BJ (cell line): Measurements from ENCODE around the gene STK11. TPM values are rescaled to one million over a fixed set of nuclear protein-coding genes. Genes with fewer than 3 reads are reported as not detected.

Experiments
- CTCF ChIA-PET: fragments of 350-600 bp; formaldehyde crosslinking; extraction: SDS; loops from one replicate; lab custom pipeline; 2021; ENCODE audit warnings: antibody characterized with exemption, inconsistent platforms; lab: Yijun Ruan, JAX
- POLR2A ChIA-PET: fragments of 300-600 bp; sonication (Branson Sonifier 250); formaldehyde crosslinking; extraction: SDS; loops from one replicate; lab custom pipeline; 2021; ENCODE audit warnings: antibody characterized with exemption; lab: Charles Lee
- DNase-seq: peaks from one replicate; pipeline ENCODE4 v3.0.0-alpha.2; 2011; ENCODE audit warnings: low read depth
- H3K27me3 ChIP-seq: 2 replicates; pipeline ENCODE4 v1.6.0; 2011; ENCODE audit warnings: low read length; ENCODE audit not compliant: control insufficient read depth, insufficient read depth
- H3K36me3 ChIP-seq: 2 replicates; pipeline ENCODE4 v1.5.1; 2011; ENCODE audit warnings: low read length; ENCODE audit not compliant: control insufficient read depth, insufficient read depth
- H3K4me3 ChIP-seq: 2 replicates; pipeline ENCODE4 v1.5.1; 2011; ENCODE audit warnings: low read depth, mild to moderate bottlenecking, control low read depth, low read length
- CTCF ChIP-seq: IDR thresholded peaks from 2 replicates; pipeline ENCODE4 v1.5.1; 2011; ENCODE audit warnings: low read depth, mild to moderate bottlenecking, control low read depth, inconsistent platforms, low read length, moderate library complexity; ENCODE audit not compliant: insufficient read depth
- polyA plus RNA-seq: library from polyadenylated mRNA; depleted of rRNA; stranded (reverse); fragments of >200 nt; gene quantifications from 2 replicates; pipeline ENCODE4 v1.2.3, GENCODE V29; 2011; rRNA removed

STK11 gene
- polyA plus RNA-seq, 1 experiment = 33.6 TPM

DNA sequence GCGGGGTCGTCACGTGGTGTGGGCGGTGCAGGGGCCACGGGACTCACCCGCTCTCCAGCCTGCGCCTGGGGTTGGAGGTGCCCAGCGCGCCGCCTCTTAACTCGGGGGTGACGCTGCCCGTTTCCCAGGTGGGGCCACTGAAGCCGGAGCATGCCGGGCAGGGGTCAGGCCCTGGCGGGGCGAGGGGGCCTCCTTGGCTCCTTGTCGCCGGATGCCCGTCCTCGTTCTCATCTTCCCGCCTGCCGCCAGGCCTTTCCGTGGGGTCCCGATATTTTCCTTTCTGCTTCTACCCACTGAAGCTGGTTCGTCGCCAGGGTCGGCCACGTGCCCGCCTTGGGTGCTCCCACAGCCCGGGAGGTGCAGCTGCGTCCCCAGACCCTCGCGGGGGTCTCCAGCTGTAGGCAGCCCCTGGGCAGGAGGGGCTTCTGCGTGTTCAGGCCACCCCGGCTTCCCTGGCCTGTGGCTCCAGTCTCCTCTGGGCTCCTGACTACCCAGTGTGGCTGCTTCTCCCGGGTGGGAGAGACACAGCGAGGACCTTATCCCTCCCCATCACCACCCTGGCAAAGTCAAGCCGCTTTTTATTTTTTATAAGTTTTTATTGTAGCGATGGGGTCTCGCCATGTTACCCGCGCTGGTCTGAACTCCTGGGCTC, 70.5 kb downstream of the STK11 start:
- Histone ChIP-seq H3K4me3 (peak overlapping the region; percentile 75), H3K36me3 (peaks cover 39% of the 10 kb centered on the region), H3K27me3 (no peaks in the 10 kb centered on the region)
- TF ChIP-seq CTCF = no peak
- DNase-seq = no peak
- ChIA-PET POLR2A (no interaction called here), CTCF (interaction anchor here (1.5 to 6.2 kb wide), 2 partner anchors 10 to 32 kb away, joined by 7 to 46 read pairs; no protein-coding TSS in a partner anchor)

DNA sequence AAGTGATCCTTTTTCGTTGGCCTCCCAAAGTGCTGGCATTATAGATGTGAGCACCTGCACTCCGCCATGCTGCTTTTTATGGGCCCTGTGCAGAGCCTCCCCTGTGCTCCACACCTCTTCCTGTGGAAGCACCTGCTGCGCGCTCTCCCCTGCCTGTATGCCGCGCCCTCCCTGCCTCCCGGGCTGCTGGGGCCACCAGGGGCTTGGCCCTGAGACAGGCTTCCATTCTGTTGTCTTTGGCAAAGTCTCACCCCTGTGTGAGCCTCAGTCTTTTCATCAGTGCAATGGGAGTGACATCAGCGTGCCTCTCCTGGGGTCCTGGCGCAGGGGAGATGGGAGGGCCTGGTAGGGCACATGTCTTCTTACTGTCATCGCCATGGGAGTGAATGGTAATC, 71.0 kb downstream of the STK11 start:
- Histone ChIP-seq H3K4me3 (no peak overlapping the region; the same call in 1 of the 2 replicates), H3K27me3 (no peaks in the 10 kb centered on the region), H3K36me3 (peaks cover 35% of the 10 kb centered on the region)
- DNase-seq = no peak
- ChIA-PET CTCF (interaction anchor here (6.2 kb wide), 1 partner anchor 33 kb away, joined by 46 read pairs; no protein-coding TSS in a partner anchor), POLR2A (interaction anchor here (0.7 kb wide), 1 partner anchor 24 kb away, joined by 3 read pairs; no protein-coding TSS in a partner anchor)
- no peak for TF ChIP-seq CTCF

GRCh38 chr19:1277061-1277460, 71.5 kb downstream of the STK11 start:
- TF ChIP-seq CTCF = no peak

More at GRCh38 chr19:1277061-1277460, 71.5 kb downstream of the STK11 start:
- ChIA-PET POLR2A (interaction anchor here (0.7 kb wide), 1 partner anchor 24 kb away, joined by 3 read pairs; no protein-coding TSS in a partner anchor), CTCF (interaction anchor here (1.0 to 3.3 kb wide), 2 partner anchors 9 to 33 kb away, joined by 6 to 12 read pairs; no protein-coding TSS in a partner anchor)
- Histone ChIP-seq H3K4me3 (no peak overlapping the region), H3K36me3 (peaks cover 31% of the 10 kb centered on the region), H3K27me3 (no peaks in the 10 kb centered on the region)
- no peak for DNase-seq

Other genes starting within 250 kb of the STK11 start
- gene WDR18, start 221.4 kb upstream of the STK11 start, polyA plus RNA-seq = 28.1 and 44.3 TPM in 2 replicates
- 0.28 and 0.32 TPM in 2 replicates for gene GRIN3B, start 205.4 kb upstream of the STK11 start, polyA plus RNA-seq
- gene TMEM259, start 184.7 kb upstream of the STK11 start, polyA plus RNA-seq = 69.2 and 111 TPM in 2 replicates
- not detected in 2 replicates for gene RNU6-2, start 184.3 kb upstream of the STK11 start, polyA plus RNA-seq
- 315 and 529 TPM in 2 replicates for gene CNN2, start 179.2 kb upstream of the STK11 start, polyA plus RNA-seq
- gene ABCA7, start 165.7 kb upstream of the STK11 start, polyA plus RNA-seq = 1.3 and 1.9 TPM in 2 replicates
- 0.13 and 0.28 TPM in 2 replicates for gene ARHGAP45, start 138.6 kb upstream of the STK11 start, polyA plus RNA-seq
- 174 and 292 TPM in 2 replicates for gene POLR2E, start 110.4 kb upstream of the STK11 start, polyA plus RNA-seq
- 463 and 626 TPM in 2 replicates for gene GPX4, start 101.8 kb upstream of the STK11 start, polyA plus RNA-seq
- gene SBNO2, start 31.5 kb upstream of the STK11 start, polyA plus RNA-seq = 15.5 and 26.1 TPM in 2 replicates
- gene CBARP, start 32.2 kb downstream of the STK11 start, polyA plus RNA-seq = 0.97 and 1.6 TPM in 2 replicates
- 57.9 and 65.1 TPM in 2 replicates for gene ATP5F1D, start 36.0 kb downstream of the STK11 start, polyA plus RNA-seq
- gene MIDN, start 42.8 kb downstream of the STK11 start, polyA plus RNA-seq = 6.9 and 8.4 TPM in 2 replicates
- gene CIRBP, start 63.6 kb downstream of the STK11 start, polyA plus RNA-seq = 342 and 372 TPM in 2 replicates
- 24.6 and 37.5 TPM in 2 replicates for gene FAM174C, start 69.8 kb downstream of the STK11 start, polyA plus RNA-seq
- not detected in 2 replicates for gene EFNA2, start 80.1 kb downstream of the STK11 start, polyA plus RNA-seq
- 35.5 and 59.6 TPM in 2 replicates for gene NDUFS7, start 178.1 kb downstream of the STK11 start, polyA plus RNA-seq
- 26.9 and 43.7 TPM in 2 replicates for gene GAMT, start 195.8 kb downstream of the STK11 start, polyA plus RNA-seq
- gene DAZAP1, start 201.8 kb downstream of the STK11 start, polyA plus RNA-seq = 38.3 and 48.9 TPM in 2 replicates
- gene RPS15, start 232.6 kb downstream of the STK11 start, polyA plus RNA-seq = 854 and 1,597 TPM in 2 replicates
- 0.07 and 0.11 TPM in 2 replicates for gene APC2, start 244.3 kb downstream of the STK11 start, polyA plus RNA-seq